ENCODE data around the gene P4HTM. TPM values are rescaled to one million over a fixed set of nuclear protein-coding genes. Genes with fewer than 3 reads are reported as not detected.

The P4HTM gene
- total RNA-seq, 3 donors from 2014 or later, result 40.2 to 60.6 (median 41.4) TPM

- peaks cover 20% of the 10 kb centered on the region for H3K4me1 ChIP-seq (ENCODE audit: low read depth)
- intact Hi-C loops (cut with DNase I, micrococcal nuclease), result no loop called here
- H3K4me3 ChIP-seq, result no peak overlapping the region
- H3K36me3 ChIP-seq (ENCODE audit: low read depth), result peaks cover 8% of the 10 kb centered on the region
- H3K9me3 ChIP-seq, result no peaks in the 10 kb centered on the region
- no peak for TF ChIP-seq CTCF (IDR thresholded peaks at IDR 0.05)
- ATAC-seq (no peak), DNase-seq (peak in 1 of 3 donors; percentile 8)
Measured at GRCh38 chr3:49028298-49028672, 38.2 kb downstream of the P4HTM start.

GRCh38 chr3:49028673-49029562, 38.9 kb downstream of the P4HTM start, which contains the start of gene IMPDH2:
IMPDH2 (minus strand) TSS chr3:49029398; CDS start chr3:49029350, 48 bp downstream.
- peak; percentile 96 to 97 (median 97) for DNase-seq
- peak; percentile 97 for ATAC-seq
- peaks cover 8% of the 10 kb centered on the region for H3K36me3 ChIP-seq (ENCODE audit: low read depth)
- intact Hi-C loops (cut with DNase I, micrococcal nuclease), result no loop called here
- H3K4me3 ChIP-seq, result peak within 1 kb of the TSS; percentile 38
- TF ChIP-seq CTCF (IDR thresholded peaks at IDR 0.05), result peak; percentile 15
- H3K9me3 ChIP-seq, result no peaks in the 10 kb centered on the region
- peaks cover 18% of the 10 kb centered on the region for H3K4me1 ChIP-seq (ENCODE audit: low read depth)

- ATAC-seq (no peak), DNase-seq (no peak)
- H3K36me3 ChIP-seq (ENCODE audit: low read depth), result peaks cover 5% of the 10 kb centered on the region
- no peak for TF ChIP-seq CTCF (IDR thresholded peaks at IDR 0.05)
- peaks cover 13% of the 10 kb centered on the region for H3K4me1 ChIP-seq (ENCODE audit: low read depth)
- H3K4me3 ChIP-seq, result peak overlapping the region; percentile 38
- intact Hi-C loops (cut with DNase I, micrococcal nuclease), result no loop called here
- no peaks in the 10 kb centered on the region for H3K9me3 ChIP-seq
Measured at GRCh38 chr3:49029563-49029884, 39.5 kb downstream of the P4HTM start.

GRCh38 chr3:49030321-49030720, 40.3 kb downstream of the P4HTM start:
- no peaks in the 10 kb centered on the region for H3K36me3 ChIP-seq (ENCODE audit: low read depth)
- DNase-seq (no peak), ATAC-seq (no peak)
- H3K4me3 ChIP-seq, result no peak overlapping the region
- intact Hi-C loops (cut with DNase I, micrococcal nuclease), result no loop called here
- peaks cover 12% of the 10 kb centered on the region for H3K4me1 ChIP-seq (ENCODE audit: low read depth)
- no peaks in the 10 kb centered on the region for H3K9me3 ChIP-seq
- no peak for TF ChIP-seq CTCF (IDR thresholded peaks at IDR 0.05)

GRCh38 chr3:49032646-49033304, 42.7 kb downstream of the P4HTM start:
- DNase-seq, result no peak
- intact Hi-C loops (cut with DNase I, micrococcal nuclease), result no loop called here
- no peak overlapping the region for H3K4me3 ChIP-seq
- peaks cover 12% of the 10 kb centered on the region for H3K4me1 ChIP-seq (ENCODE audit: low read depth)
- no peaks in the 10 kb centered on the region for H3K36me3 ChIP-seq (ENCODE audit: low read depth)
- no peak for TF ChIP-seq CTCF (IDR thresholded peaks at IDR 0.05)
- no peaks in the 10 kb centered on the region for H3K9me3 ChIP-seq
- no peak for ATAC-seq
